ENCODE results near the gene ZNF569. TPM values are rescaled to one million over a fixed set of nuclear protein-coding genes. Genes with fewer than 3 reads are reported as not detected.
"Not testable (repeated sequence)": the region's sequence is repeated elsewhere in the genome, so short reads cannot be mapped to it uniquely, and the experiment has no call there.

Gene ZNF569
- total RNA-seq, 1 donor from 2014 or later, result 11.8 TPM

- no peaks in the 10 kb centered on the region for H3K4me1 Mint-ChIP-seq (ENCODE audit: low read depth, unreplicated experiment)
- peaks cover 13% of the 10 kb centered on the region for H3K9me3 Mint-ChIP-seq (ENCODE audit: unreplicated experiment)
- H3K4me3 Mint-ChIP-seq (ENCODE audit: unreplicated experiment), result no peak overlapping the region
- DNase-seq, result no peak
- no peak for TF ChIP-seq CTCF (IDR thresholded peaks at IDR 0.05; ENCODE audit: partially characterized antibody, unreplicated experiment)
- no peak overlapping the region for H3K27ac Mint-ChIP-seq (ENCODE audit: unreplicated experiment)
- H3K27me3 Mint-ChIP-seq (ENCODE audit: unreplicated experiment), result no peaks in the 10 kb centered on the region
- peaks cover 19% of the 10 kb centered on the region for H3K36me3 Mint-ChIP-seq (ENCODE audit: unreplicated experiment)
Observed at GRCh38 chr19:37401078-37401477, 66.2 kb downstream of the ZNF569 start.

GRCh38 chr19:37391399-37391798 lies 75.8 kb downstream of the ZNF569 start:
- H3K9me3 Mint-ChIP-seq (ENCODE audit: unreplicated experiment), result peaks cover 27% of the 10 kb centered on the region
- H3K4me1 Mint-ChIP-seq (ENCODE audit: low read depth, unreplicated experiment); DNase-seq; H3K27me3 Mint-ChIP-seq (ENCODE audit: unreplicated experiment); H3K27ac Mint-ChIP-seq (ENCODE audit: unreplicated experiment); H3K4me3 Mint-ChIP-seq (ENCODE audit: unreplicated experiment): not testable (repeated sequence)
- H3K36me3 Mint-ChIP-seq (ENCODE audit: unreplicated experiment), result peaks cover 41% of the 10 kb centered on the region

GRCh38 chr19:37389234-37389633 lies 78.0 kb downstream of the ZNF569 start:
- no peak overlapping the region for H3K27ac Mint-ChIP-seq (ENCODE audit: unreplicated experiment)
- H3K36me3 Mint-ChIP-seq (ENCODE audit: unreplicated experiment), result peaks cover 50% of the 10 kb centered on the region
- H3K4me3 Mint-ChIP-seq (ENCODE audit: unreplicated experiment), result no peak overlapping the region
- no peak for TF ChIP-seq CTCF (IDR thresholded peaks at IDR 0.05; ENCODE audit: partially characterized antibody, unreplicated experiment)
- H3K9me3 Mint-ChIP-seq (ENCODE audit: unreplicated experiment), result peaks cover 23% of the 10 kb centered on the region
- no peaks in the 10 kb centered on the region for H3K4me1 Mint-ChIP-seq (ENCODE audit: low read depth, unreplicated experiment)
- peaks cover 2% of the 10 kb centered on the region for H3K27me3 Mint-ChIP-seq (ENCODE audit: unreplicated experiment)
- no peak for DNase-seq

- peaks cover 5% of the 10 kb centered on the region for H3K4me1 Mint-ChIP-seq (ENCODE audit: low read depth, unreplicated experiment)
- peak within 1 kb of the TSS; percentile 95 for H3K27ac Mint-ChIP-seq (ENCODE audit: unreplicated experiment)
- H3K4me3 Mint-ChIP-seq (ENCODE audit: unreplicated experiment), result peak within 1 kb of the TSS; percentile 99
- DNase-seq, result peak; percentile 99
- H3K36me3 Mint-ChIP-seq (ENCODE audit: unreplicated experiment), result peaks cover 15% of the 10 kb centered on the region
- H3K27me3 Mint-ChIP-seq (ENCODE audit: unreplicated experiment), result peaks cover 6% of the 10 kb centered on the region
- TF ChIP-seq CTCF (IDR thresholded peaks at IDR 0.05; ENCODE audit: partially characterized antibody, unreplicated experiment), result no peak
- H3K9me3 Mint-ChIP-seq (ENCODE audit: unreplicated experiment), result peaks cover 5% of the 10 kb centered on the region
Observed at GRCh38 chr19:37370880-37371661, 96.2 kb downstream of the ZNF569 start, which contains the start of gene ZNF527. Gene ZNF527, plus strand, starts transcription at chr19:37371099. Its CDS starts 3,100 bp downstream, at chr19:37374199.

GRCh38 chr19:37370386-37370879 lies 96.8 kb downstream of the ZNF569 start:
- not testable (repeated sequence) for DNase-seq; H3K9me3 Mint-ChIP-seq (ENCODE audit: unreplicated experiment); H3K4me1 Mint-ChIP-seq (ENCODE audit: low read depth, unreplicated experiment); H3K27me3 Mint-ChIP-seq (ENCODE audit: unreplicated experiment)
- Mint-ChIP-seq H3K4me3 (ENCODE audit: unreplicated experiment) (peak overlapping the region; percentile 99), H3K27ac (ENCODE audit: unreplicated experiment) (peak overlapping the region; percentile 91), H3K36me3 (ENCODE audit: unreplicated experiment) (peaks cover 20% of the 10 kb centered on the region)

GRCh38 chr19:37362733-37363132 lies 104.5 kb downstream of the ZNF569 start:
- no peaks in the 10 kb centered on the region for H3K4me1 Mint-ChIP-seq (ENCODE audit: low read depth, unreplicated experiment)
- peaks cover 7% of the 10 kb centered on the region for H3K9me3 Mint-ChIP-seq (ENCODE audit: unreplicated experiment)
- H3K27me3 Mint-ChIP-seq (ENCODE audit: unreplicated experiment), result peaks cover 6% of the 10 kb centered on the region
- H3K4me3 Mint-ChIP-seq (ENCODE audit: unreplicated experiment), result no peak overlapping the region
- no peak overlapping the region for H3K27ac Mint-ChIP-seq (ENCODE audit: unreplicated experiment)
- H3K36me3 Mint-ChIP-seq (ENCODE audit: unreplicated experiment), result peaks cover 50% of the 10 kb centered on the region
- no peak for DNase-seq
- TF ChIP-seq CTCF (IDR thresholded peaks at IDR 0.05; ENCODE audit: partially characterized antibody, unreplicated experiment), result no peak
